ENCODE results near the gene TDRD10. TPM values are rescaled to one million over a fixed set of nuclear protein-coding genes. Genes with fewer than 3 reads are reported as not detected.
A peak's percentile ranks its signal among the peaks of the same experiment; 100 is the strongest.

TDRD10 gene
- total RNA-seq, 3 donors from 2014 or later: 0.65 to 2.0 (median 0.72) TPM

DNA sequence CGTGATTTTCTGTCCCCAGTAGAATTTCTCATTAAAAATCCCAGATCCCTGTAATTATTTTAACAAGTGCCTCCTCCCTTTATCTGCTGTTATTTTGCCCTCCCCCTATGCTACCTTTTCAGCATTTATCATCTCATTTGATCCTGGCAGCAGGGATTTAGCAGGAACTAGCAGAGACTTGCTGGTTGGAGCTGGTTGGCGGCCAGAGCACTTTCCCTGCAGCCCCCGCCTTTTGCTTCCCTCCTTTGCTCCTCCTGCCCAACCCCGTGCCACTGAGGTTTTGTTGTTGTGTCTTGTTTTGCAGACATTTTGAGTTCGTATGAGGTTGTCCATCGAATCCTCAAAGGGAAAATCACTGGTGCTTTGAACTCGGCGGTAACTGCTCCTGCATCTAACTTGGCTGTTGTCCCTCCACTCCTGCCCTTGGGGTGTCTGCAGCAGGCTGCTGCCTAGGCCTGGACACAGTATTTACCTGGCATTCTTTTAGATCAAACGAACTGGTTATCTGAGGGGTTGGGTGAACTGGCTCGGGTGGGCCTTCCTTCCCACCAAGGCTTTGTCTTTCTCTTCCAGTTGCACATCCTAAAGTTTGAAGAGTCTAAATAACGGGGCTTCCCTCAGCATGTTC, 45.2 kb downstream of the TDRD10 start:
- intact Hi-C loops (cut with DNase I, micrococcal nuclease): loop anchor here (10.0 kb wide), 1 partner anchor 62 kb away; no protein-coding TSS in a partner anchor
- TF ChIP-seq, protein P1, sequence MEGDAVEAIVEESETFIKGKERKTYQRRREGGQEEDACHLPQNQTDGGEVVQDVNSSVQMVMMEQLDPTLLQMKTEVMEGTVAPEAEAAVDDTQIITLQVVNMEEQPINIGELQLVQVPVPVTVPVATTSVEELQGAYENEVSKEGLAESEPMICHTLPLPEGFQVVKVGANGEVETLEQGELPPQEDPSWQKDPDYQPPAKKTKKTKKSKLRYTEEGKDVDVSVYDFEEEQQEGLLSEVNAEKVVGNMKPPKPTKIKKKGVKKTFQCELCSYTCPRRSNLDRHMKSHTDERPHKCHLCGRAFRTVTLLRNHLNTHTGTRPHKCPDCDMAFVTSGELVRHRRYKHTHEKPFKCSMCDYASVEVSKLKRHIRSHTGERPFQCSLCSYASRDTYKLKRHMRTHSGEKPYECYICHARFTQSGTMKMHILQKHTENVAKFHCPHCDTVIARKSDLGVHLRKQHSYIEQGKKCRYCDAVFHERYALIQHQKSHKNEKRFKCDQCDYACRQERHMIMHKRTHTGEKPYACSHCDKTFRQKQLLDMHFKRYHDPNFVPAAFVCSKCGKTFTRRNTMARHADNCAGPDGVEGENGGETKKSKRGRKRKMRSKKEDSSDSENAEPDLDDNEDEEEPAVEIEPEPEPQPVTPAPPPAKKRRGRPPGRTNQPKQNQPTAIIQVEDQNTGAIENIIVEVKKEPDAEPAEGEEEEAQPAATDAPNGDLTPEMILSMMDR (IDR thresholded peaks at IDR 0.05): no peak
- no peak for ATAC-seq
- H3K4me1 ChIP-seq (ENCODE audit: low read depth): peaks cover 10% of the 10 kb centered on the region
- no peak overlapping the region for H3K4me3 ChIP-seq
- DNase-seq: no peak
- H3K9me3 ChIP-seq: no peaks in the 10 kb centered on the region
- peaks cover 12% of the 10 kb centered on the region for H3K36me3 ChIP-seq (ENCODE audit: low read depth)

- TF ChIP-seq, protein P1 (IDR thresholded peaks at IDR 0.05): no peak
- peaks cover 10% of the 10 kb centered on the region for H3K4me1 ChIP-seq (ENCODE audit: low read depth)
- ATAC-seq (peak; percentile 47), DNase-seq (no peak)
- no peak overlapping the region for H3K4me3 ChIP-seq
- peaks cover 20% of the 10 kb centered on the region for H3K36me3 ChIP-seq (ENCODE audit: low read depth)
- no peaks in the 10 kb centered on the region for H3K9me3 ChIP-seq
- intact Hi-C loops (cut with DNase I, micrococcal nuclease): loop anchor here (10.0 kb wide), 1 partner anchor 63 kb away; no protein-coding TSS in a partner anchor
These were observed 46.0 kb downstream of the TDRD10 start for GRCh38 chr1:154548028-154548427.

DNA sequence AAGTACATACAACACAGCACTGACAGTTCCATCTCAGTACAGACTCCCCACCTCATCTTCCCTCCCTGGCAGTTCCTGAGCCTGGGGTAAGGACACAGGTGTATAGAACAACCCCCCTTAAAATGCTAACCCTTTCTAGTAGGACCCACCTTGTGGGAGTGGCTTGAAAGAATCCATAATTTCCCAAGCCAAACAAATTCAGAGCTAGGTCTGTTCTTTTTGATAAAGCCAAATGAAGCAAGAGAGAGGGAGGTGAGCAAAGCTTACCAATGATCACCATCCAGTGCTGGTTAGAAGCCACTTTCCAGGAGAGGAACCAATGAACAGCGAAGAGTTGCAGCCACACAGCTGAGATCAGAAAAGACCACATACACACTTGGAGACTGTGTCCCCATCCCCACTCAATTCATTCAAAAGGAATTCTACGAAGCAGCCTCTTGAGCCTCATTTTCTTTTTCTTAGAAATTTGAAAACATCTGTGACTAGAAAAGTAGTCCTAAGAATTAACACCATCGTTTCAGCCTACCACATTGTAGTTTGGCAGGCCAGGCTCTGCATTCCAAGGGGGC, 47.3 kb downstream of the TDRD10 start:
- intact Hi-C loops (cut with DNase I, micrococcal nuclease): loop anchor here (10.0 kb wide), 1 partner anchor 64 kb away; no protein-coding TSS in a partner anchor
- Histone ChIP-seq H3K4me3 (no peak overlapping the region), H3K9me3 (no peaks in the 10 kb centered on the region), H3K4me1 (ENCODE audit: low read depth) (peaks cover 10% of the 10 kb centered on the region), H3K36me3 (ENCODE audit: low read depth) (peaks cover 30% of the 10 kb centered on the region)
- DNase-seq (no peak), ATAC-seq (no peak)
- TF ChIP-seq, protein P1 (IDR thresholded peaks at IDR 0.05): no peak

- ATAC-seq (no peak), DNase-seq (no peak)
- H3K4me3 ChIP-seq: no peak overlapping the region
- TF ChIP-seq, protein P1 (IDR thresholded peaks at IDR 0.05): no peak
- peaks cover 38% of the 10 kb centered on the region for H3K36me3 ChIP-seq (ENCODE audit: low read depth)
- H3K9me3 ChIP-seq: no peaks in the 10 kb centered on the region
- H3K4me1 ChIP-seq (ENCODE audit: low read depth): peaks cover 10% of the 10 kb centered on the region
- intact Hi-C loops (cut with DNase I, micrococcal nuclease): no loop called here
These were observed 48.1 kb downstream of the TDRD10 start for GRCh38 chr1:154550070-154550469.

GRCh38 chr1:154550657-154551056, 48.6 kb downstream of the TDRD10 start:
- Histone ChIP-seq H3K36me3 (ENCODE audit: low read depth) (peaks cover 43% of the 10 kb centered on the region), H3K9me3 (no peaks in the 10 kb centered on the region), H3K4me3 (no peak overlapping the region), H3K4me1 (ENCODE audit: low read depth) (peaks cover 10% of the 10 kb centered on the region)
- intact Hi-C loops (cut with DNase I, micrococcal nuclease): no loop called here
- TF ChIP-seq, protein P1 (IDR thresholded peaks at IDR 0.05): no peak
- ATAC-seq: no peak
- no peak for DNase-seq

Data from mucosa of descending colon (tissue), 3 donors.